ENCODE measurements around the gene CEP290. TPM values are rescaled to one million over a fixed set of nuclear protein-coding genes. Genes with fewer than 3 reads are reported as not detected.
A peak's percentile ranks its signal among the peaks of the same experiment; 100 is the strongest.

CEP290 gene
- total and polyA plus RNA-seq, 3 experiments from 2014 or later, result 9.8 to 15.9 (median 14.2) TPM

GRCh38 chr12:88057994-88058718 is 83.7 kb downstream of the CEP290 start:
- H3K4me3 Mint-ChIP-seq, result no peak overlapping the region
- ChIA-PET CTCF (no interaction called here), POLR2A (no interaction called here)
- H3K9me3 ChIP-seq (ENCODE audit: low read length), result no peaks in the 10 kb centered on the region
- H3K27ac Mint-ChIP-seq, result peak overlapping the region in 1 of 8 donors; percentile 49
- no peaks in the 10 kb centered on the region for H3K27me3 ChIP-seq (ENCODE audit: insufficient read depth, low read length, poor library complexity, severe bottlenecking)
- no peak overlapping the region for H3K27ac ChIP-seq (ENCODE audit: low read depth, low read length)
- H3K9me3 Mint-ChIP-seq, result no peaks in the 10 kb centered on the region
- H3K27me3 Mint-ChIP-seq, result no peaks in the 10 kb centered on the region
- no peaks in the 10 kb centered on the region for H3K4me1 ChIP-seq (ENCODE audit: insufficient read depth, low read length)
- peaks cover 3 to 6% (median 5%) of the 10 kb centered on the region in 3 donors for H3K4me1 Mint-ChIP-seq
- no peak for DNase-seq
- H3K36me3 ChIP-seq (ENCODE audit: insufficient read depth, low read length), result peaks cover 8% of the 10 kb centered on the region
- H3K36me3 Mint-ChIP-seq, result peaks cover 3 to 73% (median 38%) of the 10 kb centered on the region in 3 donors
- H3K4me3 ChIP-seq (ENCODE audit: low read length), result no peak overlapping the region

GRCh38 chr12:88056571-88056970 is 85.3 kb downstream of the CEP290 start:
- ChIA-PET POLR2A (no interaction called here), CTCF (no interaction called here)
- Mint-ChIP-seq H3K27me3 (no peaks in the 10 kb centered on the region), H3K36me3 (peaks cover 3 to 79% (median 34%) of the 10 kb centered on the region in 3 donors), H3K27ac (peak overlapping the region in 4 of 8 donors; percentile 31 to 86 (median 42)), H3K9me3 (no peaks in the 10 kb centered on the region), H3K4me3 (no peak overlapping the region), H3K4me1 (no peaks in the 10 kb centered on the region)
- no peak overlapping the region for H3K4me3 ChIP-seq (ENCODE audit: low read length)
- H3K27me3 ChIP-seq (ENCODE audit: insufficient read depth, low read length, poor library complexity, severe bottlenecking), result no peaks in the 10 kb centered on the region
- no peaks in the 10 kb centered on the region for H3K4me1 ChIP-seq (ENCODE audit: insufficient read depth, low read length)
- H3K36me3 ChIP-seq (ENCODE audit: insufficient read depth, low read length), result peaks cover 12% of the 10 kb centered on the region
- no peak overlapping the region for H3K27ac ChIP-seq (ENCODE audit: low read depth, low read length)
- no peaks in the 10 kb centered on the region for H3K9me3 ChIP-seq (ENCODE audit: low read length)
- DNase-seq, result no peak

- peaks cover 0 to 72% (median 25%) of the 10 kb centered on the region in 3 donors for H3K36me3 Mint-ChIP-seq
- H3K4me1 Mint-ChIP-seq, result no peaks in the 10 kb centered on the region
- no peaks in the 10 kb centered on the region for H3K9me3 ChIP-seq (ENCODE audit: low read length)
- DNase-seq, result no peak
- peaks cover 20% of the 10 kb centered on the region for H3K36me3 ChIP-seq (ENCODE audit: insufficient read depth, low read length)
- ChIA-PET CTCF (no interaction called here), POLR2A (interaction anchor here (0.7 kb wide), 1 partner anchor 786 kb away, joined by 7 read pairs; no protein-coding TSS in a partner anchor)
- no peak overlapping the region for H3K4me3 Mint-ChIP-seq
- H3K27ac Mint-ChIP-seq, result no peak overlapping the region
- no peak overlapping the region for H3K27ac ChIP-seq (ENCODE audit: low read depth, low read length)
- H3K9me3 Mint-ChIP-seq, result no peaks in the 10 kb centered on the region
- H3K4me1 ChIP-seq (ENCODE audit: insufficient read depth, low read length), result no peaks in the 10 kb centered on the region
- H3K27me3 ChIP-seq (ENCODE audit: insufficient read depth, low read length, poor library complexity, severe bottlenecking), result no peaks in the 10 kb centered on the region
- no peak overlapping the region for H3K4me3 ChIP-seq (ENCODE audit: low read length)
- H3K27me3 Mint-ChIP-seq, result no peaks in the 10 kb centered on the region
Observed at GRCh38 chr12:88052686-88053085, 89.2 kb downstream of the CEP290 start.

GRCh38 chr12:88044035-88044434 is 97.9 kb downstream of the CEP290 start:
- POLR2A ChIA-PET, result no interaction called here
- no peaks in the 10 kb centered on the region for H3K27me3 ChIP-seq (ENCODE audit: insufficient read depth, low read length, poor library complexity, severe bottlenecking)
- Mint-ChIP-seq H3K36me3 (peaks cover 10 to 68% (median 25%) of the 10 kb centered on the region in 3 donors), H3K27ac (peak overlapping the region in 1 of 8 donors; percentile 21), H3K4me1 (peaks cover 18 to 36% (median 28%) of the 10 kb centered on the region in 3 donors), H3K27me3 (no peaks in the 10 kb centered on the region), H3K4me3 (no peak overlapping the region), H3K9me3 (no peaks in the 10 kb centered on the region)
- no peak for DNase-seq
- H3K36me3 ChIP-seq (ENCODE audit: insufficient read depth, low read length), result peaks cover 37% of the 10 kb centered on the region
- no peak overlapping the region for H3K27ac ChIP-seq (ENCODE audit: low read depth, low read length)
- no peak overlapping the region for H3K4me3 ChIP-seq (ENCODE audit: low read length)
- CTCF ChIA-PET, result no interaction called here
- H3K4me1 ChIP-seq (ENCODE audit: insufficient read depth, low read length), result no peaks in the 10 kb centered on the region
- H3K9me3 ChIP-seq (ENCODE audit: low read length), result no peaks in the 10 kb centered on the region

GRCh38 chr12:88037770-88038169 is 104.1 kb downstream of the CEP290 start:
- Histone ChIP-seq H3K4me1 (ENCODE audit: insufficient read depth, low read length) (peaks cover 18% of the 10 kb centered on the region), H3K27ac (ENCODE audit: low read depth, low read length) (no peak overlapping the region), H3K4me3 (ENCODE audit: low read length) (no peak overlapping the region), H3K9me3 (ENCODE audit: low read length) (no peaks in the 10 kb centered on the region), H3K36me3 (ENCODE audit: insufficient read depth, low read length) (no peaks in the 10 kb centered on the region), H3K27me3 (ENCODE audit: insufficient read depth, low read length, poor library complexity, severe bottlenecking) (no peaks in the 10 kb centered on the region)
- no peak for DNase-seq
- peaks cover 0 to 27% (median 0%) of the 10 kb centered on the region in 3 donors for H3K36me3 Mint-ChIP-seq
- peak overlapping the region in 1 of 7 donors; percentile 94 for H3K4me3 Mint-ChIP-seq
- ChIA-PET CTCF (no interaction called here), POLR2A (no interaction called here)
- H3K27me3 Mint-ChIP-seq, result no peaks in the 10 kb centered on the region
- H3K9me3 Mint-ChIP-seq, result no peaks in the 10 kb centered on the region
- peak overlapping the region in 2 of 8 donors; percentile 20 to 32 for H3K27ac Mint-ChIP-seq
- peaks cover 65 to 88% (median 77%) of the 10 kb centered on the region in 3 donors for H3K4me1 Mint-ChIP-seq

GRCh38 chr12:88036353-88036965 is 105.4 kb downstream of the CEP290 start:
- no peak overlapping the region for H3K27ac ChIP-seq (ENCODE audit: low read depth, low read length)

GRCh38 chr12:88035907-88036289 is 106.0 kb downstream of the CEP290 start:
- H3K27me3 ChIP-seq (ENCODE audit: insufficient read depth, low read length, poor library complexity, severe bottlenecking), result no peaks in the 10 kb centered on the region
- H3K27me3 Mint-ChIP-seq, result peaks cover 0 to 3% of the 10 kb centered on the region in 2 donors
- H3K4me3 ChIP-seq (ENCODE audit: low read length), result peak overlapping the region; percentile 59
- H3K27ac ChIP-seq (ENCODE audit: low read depth, low read length), result peak overlapping the region; percentile 81
- CTCF ChIA-PET, result interaction anchor here (1.2 kb wide), 1 partner anchor 15 kb away, joined by 3 read pairs; no protein-coding TSS in a partner anchor
- POLR2A ChIA-PET, result no interaction called here
- H3K27ac Mint-ChIP-seq, result peak overlapping the region in 7 of 8 donors; percentile 58 to 96 (median 93)
- DNase-seq, result no peak
- peaks cover 0 to 16% (median 0%) of the 10 kb centered on the region in 3 donors for H3K36me3 Mint-ChIP-seq
- H3K9me3 ChIP-seq (ENCODE audit: low read length), result no peaks in the 10 kb centered on the region
- peaks cover 60 to 71% (median 66%) of the 10 kb centered on the region in 3 donors for H3K4me1 Mint-ChIP-seq
- H3K4me3 Mint-ChIP-seq, result peak overlapping the region; percentile 94 to 99 (median 96)
- no peaks in the 10 kb centered on the region for H3K9me3 Mint-ChIP-seq
- peaks cover 18% of the 10 kb centered on the region for H3K4me1 ChIP-seq (ENCODE audit: insufficient read depth, low read length)
- H3K36me3 ChIP-seq (ENCODE audit: insufficient read depth, low read length), result no peaks in the 10 kb centered on the region

More at GRCh38 chr12:88036353-88036965, 105.4 kb downstream of the CEP290 start:
- Mint-ChIP-seq H3K27ac (peak overlapping the region in 7 of 8 donors; percentile 58 to 96 (median 93)), H3K4me3 (peak overlapping the region; percentile 94 to 99 (median 96)), H3K9me3 (no peaks in the 10 kb centered on the region), H3K36me3 (peaks cover 0 to 22% (median 0%) of the 10 kb centered on the region in 3 donors), H3K27me3 (peaks cover 0 to 2% of the 10 kb centered on the region in 2 donors), H3K4me1 (peaks cover 64 to 76% (median 69%) of the 10 kb centered on the region in 3 donors)
- Histone ChIP-seq H3K4me3 (ENCODE audit: low read length) (peak overlapping the region; percentile 59), H3K4me1 (ENCODE audit: insufficient read depth, low read length) (peaks cover 18% of the 10 kb centered on the region), H3K36me3 (ENCODE audit: insufficient read depth, low read length) (no peaks in the 10 kb centered on the region), H3K27me3 (ENCODE audit: insufficient read depth, low read length, poor library complexity, severe bottlenecking) (no peaks in the 10 kb centered on the region), H3K9me3 (ENCODE audit: low read length) (no peaks in the 10 kb centered on the region)
- CTCF ChIA-PET, result interaction anchor here (1.2 kb wide), 1 partner anchor 14 kb away, joined by 3 read pairs; no protein-coding TSS in a partner anchor
- POLR2A ChIA-PET, result no interaction called here
- no peak for DNase-seq
